Choroid plexus epithelial cell (primary cell): ENCODE data around the gene VCL.
"Not testable (repeated sequence)": the region's sequence is repeated elsewhere in the genome, so short reads cannot be mapped to it uniquely, and the experiment has no call there.

Experiments used
- DNase-seq: peaks from one replicate; pipeline ENCODE4 v3.0.0-alpha.2; 2010; ENCODE audit warnings: low read depth
- H3K4me3 ChIP-seq: 2 replicates; pipeline ENCODE4 v1.5.1; 2011; ENCODE audit warnings: low read depth, mild to moderate bottlenecking, control low read depth, low read length, moderate library complexity
- TF ChIP-seq, protein P1 (sequence below): conservative IDR thresholded peaks from 2 replicates; pipeline ENCODE4 v1.5.1; 2011; ENCODE audit warnings: low read depth, mild to moderate bottlenecking, control low read depth, inconsistent platforms, low read length, moderate library complexity

VCL gene

DNA sequence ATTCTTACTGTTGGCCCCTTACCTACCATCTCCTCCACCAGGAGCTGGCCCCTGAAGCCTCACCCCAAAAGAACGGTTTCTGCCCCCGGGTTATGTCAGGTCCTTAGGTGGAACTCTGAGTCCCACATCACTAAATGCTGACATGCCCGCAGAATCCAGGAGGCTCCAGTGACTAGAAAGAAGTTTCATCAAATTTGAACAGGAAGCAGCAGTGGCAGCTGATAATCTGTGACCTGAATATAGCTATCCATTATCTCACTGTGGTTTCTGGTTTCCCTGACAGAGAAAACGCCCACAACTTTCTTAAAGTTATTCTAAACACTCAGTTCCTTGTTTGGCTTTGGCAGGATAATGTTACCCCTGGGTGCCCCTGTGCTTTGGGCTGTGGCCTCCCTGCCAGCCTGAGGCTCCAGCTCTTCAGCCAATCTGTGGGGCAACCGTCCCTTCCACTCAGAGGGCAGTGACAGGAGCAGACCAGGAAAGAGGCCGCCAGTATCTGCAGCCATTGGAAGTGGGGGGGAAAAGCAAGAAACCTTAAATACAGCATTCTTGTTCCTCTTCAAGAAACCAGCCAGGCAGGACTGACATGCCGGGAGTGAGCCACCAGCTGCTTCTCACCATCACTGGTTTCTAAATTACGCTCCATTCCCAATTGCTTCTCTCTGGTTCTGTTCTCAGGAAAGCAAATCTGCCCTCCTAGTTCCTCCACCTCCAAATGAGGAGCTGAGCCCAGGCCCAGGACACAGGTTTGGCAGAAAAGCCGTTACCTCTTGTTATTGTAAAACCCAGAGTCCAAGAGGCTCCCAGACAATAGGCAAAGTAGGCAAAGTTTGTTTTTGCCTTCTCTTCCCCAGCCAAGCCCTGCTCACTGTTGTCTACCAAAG lies 41.2 kb upstream of the VCL start:
- TF ChIP-seq, protein P1, sequence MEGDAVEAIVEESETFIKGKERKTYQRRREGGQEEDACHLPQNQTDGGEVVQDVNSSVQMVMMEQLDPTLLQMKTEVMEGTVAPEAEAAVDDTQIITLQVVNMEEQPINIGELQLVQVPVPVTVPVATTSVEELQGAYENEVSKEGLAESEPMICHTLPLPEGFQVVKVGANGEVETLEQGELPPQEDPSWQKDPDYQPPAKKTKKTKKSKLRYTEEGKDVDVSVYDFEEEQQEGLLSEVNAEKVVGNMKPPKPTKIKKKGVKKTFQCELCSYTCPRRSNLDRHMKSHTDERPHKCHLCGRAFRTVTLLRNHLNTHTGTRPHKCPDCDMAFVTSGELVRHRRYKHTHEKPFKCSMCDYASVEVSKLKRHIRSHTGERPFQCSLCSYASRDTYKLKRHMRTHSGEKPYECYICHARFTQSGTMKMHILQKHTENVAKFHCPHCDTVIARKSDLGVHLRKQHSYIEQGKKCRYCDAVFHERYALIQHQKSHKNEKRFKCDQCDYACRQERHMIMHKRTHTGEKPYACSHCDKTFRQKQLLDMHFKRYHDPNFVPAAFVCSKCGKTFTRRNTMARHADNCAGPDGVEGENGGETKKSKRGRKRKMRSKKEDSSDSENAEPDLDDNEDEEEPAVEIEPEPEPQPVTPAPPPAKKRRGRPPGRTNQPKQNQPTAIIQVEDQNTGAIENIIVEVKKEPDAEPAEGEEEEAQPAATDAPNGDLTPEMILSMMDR, result no peak
- peak; percentile 35 for DNase-seq
- H3K4me3 ChIP-seq, result no peak overlapping the region

DNA sequence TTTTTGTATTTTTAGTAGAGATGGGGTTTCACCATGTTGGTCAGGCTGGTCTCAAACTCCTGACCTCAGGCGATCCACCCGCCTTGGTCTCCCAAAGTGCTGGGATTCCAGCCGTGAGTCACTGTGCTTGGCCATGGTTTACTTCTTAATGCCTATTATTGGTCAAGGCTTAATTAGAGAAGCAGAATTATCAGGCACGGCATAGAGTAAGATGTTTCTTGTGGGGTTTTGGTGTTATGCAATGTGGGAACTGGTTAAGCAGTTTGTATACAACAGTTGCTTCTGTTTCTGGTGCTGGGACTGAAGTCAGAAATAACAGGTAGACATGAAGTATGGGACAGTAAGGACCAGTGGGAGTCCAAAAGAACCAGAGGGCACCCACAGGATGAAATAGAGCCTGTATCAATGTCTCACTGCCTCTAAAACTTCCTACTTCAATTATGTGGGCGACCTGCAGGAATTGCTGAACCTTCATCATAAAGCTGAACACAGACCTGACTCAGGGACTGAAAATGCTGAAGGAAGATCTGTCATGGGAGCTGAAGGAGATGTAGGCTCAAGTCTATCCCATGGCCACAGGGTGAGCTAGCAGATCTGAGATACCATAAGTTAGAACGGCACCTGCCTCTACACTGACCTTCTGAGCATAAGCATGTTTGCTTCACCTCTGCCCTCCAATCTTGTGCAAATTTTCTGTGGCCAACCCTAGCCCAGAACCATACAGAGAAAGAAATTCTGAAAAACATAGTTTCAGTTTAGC lies 38.3 kb upstream of the VCL start:
- DNase-seq, result no peak
- H3K4me3 ChIP-seq, result no peak overlapping the region
- TF ChIP-seq, protein P1, result no peak

DNA sequence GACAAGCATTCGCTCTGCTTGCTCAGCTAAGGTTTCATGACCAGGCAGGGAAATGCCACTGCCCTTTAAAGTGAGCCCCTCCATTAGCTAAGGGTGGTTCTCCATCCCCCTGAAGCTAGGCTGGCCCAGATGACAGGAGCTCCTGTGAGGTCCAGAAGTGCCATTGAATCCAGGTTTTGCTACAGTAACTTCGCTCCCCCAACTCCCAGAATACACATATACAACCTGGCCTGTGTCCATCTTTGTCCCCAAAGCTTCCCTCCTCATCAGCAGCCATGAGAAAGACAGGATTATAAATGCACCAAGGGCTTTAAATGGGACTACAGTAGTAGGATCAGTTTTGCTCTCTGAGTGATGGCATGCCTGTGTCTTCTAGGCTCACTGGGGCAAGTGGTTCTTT lies 35.5 kb upstream of the VCL start:
- TF ChIP-seq, protein P1, result no peak
- no peak overlapping the region for H3K4me3 ChIP-seq
- DNase-seq, result no peak

DNA sequence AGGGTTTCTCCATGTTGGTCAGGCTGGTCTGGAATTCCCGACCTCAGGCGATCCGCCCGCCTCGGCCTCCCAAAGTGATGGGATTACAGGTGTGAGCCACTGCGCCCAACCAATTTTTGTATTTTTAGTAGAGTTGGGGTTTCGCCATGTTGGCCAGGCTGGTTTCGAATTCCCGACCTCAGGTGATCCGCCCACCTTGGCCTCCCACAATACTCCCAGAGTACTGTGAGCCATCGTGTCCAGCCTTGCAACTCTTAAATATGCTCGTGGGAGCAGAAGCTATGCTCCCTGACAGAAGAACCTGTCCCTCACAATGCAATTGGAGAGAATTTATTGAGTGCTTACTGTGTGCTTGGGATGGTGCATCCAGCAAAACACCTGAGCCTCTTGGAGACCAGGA lies 34.4 kb upstream of the VCL start:
- not testable (repeated sequence) for H3K4me3 ChIP-seq, DNase-seq

DNA sequence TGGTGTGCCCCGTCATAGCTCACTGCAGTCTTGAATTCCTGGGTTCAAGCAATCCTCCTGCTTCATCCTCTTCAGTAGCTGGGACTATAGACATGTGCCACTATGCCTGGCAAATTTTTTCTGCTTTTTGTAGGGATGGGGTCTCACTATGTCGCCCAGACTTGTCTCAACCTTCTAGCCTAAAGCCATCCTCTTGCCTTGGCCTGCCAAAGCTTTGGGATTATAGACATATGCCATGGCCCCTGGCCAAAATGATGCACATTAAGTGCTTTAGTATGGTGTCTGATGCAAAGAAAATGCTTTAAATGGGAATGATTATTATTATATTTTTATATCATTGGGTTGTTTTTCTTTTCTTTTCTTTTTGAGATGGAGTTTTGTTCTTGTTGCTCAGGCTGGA lies 33.2 kb upstream of the VCL start:
- DNase-seq, result no peak

DNA sequence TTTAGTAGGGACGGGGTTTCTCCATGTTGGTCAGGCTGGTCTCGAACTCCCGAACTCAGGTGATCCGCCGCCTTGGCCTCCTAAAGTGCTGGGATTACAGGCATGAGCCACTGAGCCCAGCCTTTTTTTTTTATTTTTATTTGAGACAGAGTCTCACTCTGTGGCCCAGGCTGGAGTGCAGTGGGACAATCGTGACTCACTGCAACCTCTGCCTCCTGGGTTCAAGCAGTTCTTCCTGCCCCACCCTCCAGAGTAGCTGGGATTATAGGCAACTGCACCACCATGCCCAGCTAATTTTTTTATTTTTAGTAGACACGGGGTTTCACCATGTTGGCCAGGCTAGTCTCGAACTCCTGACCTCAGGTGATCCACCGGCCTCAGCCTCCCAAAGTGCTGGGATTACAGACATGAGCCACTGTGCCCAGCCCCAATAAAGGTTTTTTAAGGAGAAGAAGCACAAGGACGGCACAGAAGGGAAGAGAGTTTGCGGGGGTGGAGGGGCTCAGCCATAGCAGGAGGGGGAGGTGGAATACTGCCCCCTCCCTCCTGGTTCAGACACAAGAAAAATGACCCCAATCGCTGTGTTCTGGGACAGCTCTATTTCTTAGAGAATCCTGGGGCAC lies 32.5 kb upstream of the VCL start:
- peak overlapping the region; percentile 10 for H3K4me3 ChIP-seq

More for the DNA sequence above, 33.2 kb upstream of the VCL start:
- no peak overlapping the region for H3K4me3 ChIP-seq
- TF ChIP-seq, protein P1, result no peak

DNA sequence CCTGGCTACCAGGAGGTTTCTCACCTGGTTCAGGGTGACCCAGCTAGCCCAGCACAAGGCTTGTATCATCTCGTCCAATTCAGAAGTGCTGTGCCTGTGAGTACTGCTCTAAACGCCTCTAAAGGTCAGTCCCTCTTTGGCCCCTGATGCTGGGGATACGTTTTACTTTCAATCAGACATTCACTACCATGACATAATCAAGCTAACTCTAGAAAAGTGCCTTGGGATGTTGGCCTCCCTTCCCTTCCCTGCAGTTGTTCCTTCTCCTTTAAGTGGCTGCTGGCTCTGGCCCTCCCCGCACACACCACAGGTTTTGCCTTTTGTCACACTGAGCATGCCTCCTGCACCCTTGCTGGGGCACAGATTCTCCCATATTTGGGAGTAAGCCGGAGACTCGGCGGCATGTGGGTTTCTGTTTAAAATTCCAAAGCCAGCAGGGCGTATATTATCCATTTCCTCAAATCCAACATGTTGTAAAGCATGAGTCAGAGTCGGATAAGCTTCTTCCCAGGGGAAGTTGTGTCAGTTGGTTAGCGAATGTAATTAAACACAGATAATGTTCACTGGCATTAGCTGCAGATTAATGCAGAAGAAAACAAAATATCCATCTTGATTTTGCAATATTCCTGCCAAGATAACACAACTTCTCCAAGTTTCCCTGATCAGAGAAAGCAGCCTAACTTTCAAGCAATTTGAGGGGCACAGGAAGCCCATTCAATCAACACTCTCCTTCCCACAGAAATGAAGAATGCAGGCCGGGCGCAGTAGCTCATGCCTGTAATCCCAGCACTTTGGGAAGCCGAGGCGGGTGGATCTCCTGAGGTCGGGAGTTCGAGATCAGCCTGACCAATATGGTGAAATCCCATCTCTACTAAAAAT lies 31.8 kb upstream of the VCL start:
- peak; percentile 97 for DNase-seq
- TF ChIP-seq, protein P1, result no peak
- H3K4me3 ChIP-seq, result peak overlapping the region; percentile 32

More for the DNA sequence above, 32.5 kb upstream of the VCL start:
- DNase-seq, result not testable (repeated sequence)
